GM23338 (cell line): ENCODE data around the gene GJB4. TPM values are rescaled to one million over a fixed set of nuclear protein-coding genes. Genes with fewer than 3 reads are reported as not detected.

ENCODE experiments used
- ATAC-seq: fragments of 200-7000 bp; cut with Tn5 transposase; 3 replicates; pipeline ENCODE4 v1.9.1; 2020
- DNase-seq: peaks from one replicate; pipeline ENCODE4 v3.0.0-alpha.2; 2015; ENCODE audit warnings: low spot score
- H2AFZ ChIP-seq: fragments of 200-600 bp; sonication (generic); 2 replicates; pipeline ENCODE4 v1.8.0; 2016; ENCODE audit warnings: antibody characterized with exemption, mild to moderate bottlenecking, moderate library complexity
- H3F3A ChIP-seq: fragments of 200-600 bp; sonication (generic); replicated peaks from 2 replicates; pipeline ENCODE4 v1.8.0; 2017; ENCODE audit warnings: antibody characterized with exemption, mixed run types, low read depth
- H3K27ac ChIP-seq: fragments of 200-600 bp; sonication (generic); 2 replicates; pipeline ENCODE4 v1.6.1; 2016; ENCODE audit warnings: low read depth
- H3K27me3 ChIP-seq: fragments of 200-600 bp; sonication (generic); 2 replicates; pipeline ENCODE4 v1.8.0; 2016; ENCODE audit warnings: mild to moderate bottlenecking, mixed run types, moderate library complexity; ENCODE audit not compliant: insufficient read depth
- H3K36me3 ChIP-seq: fragments of 200-600 bp; sonication (generic); 2 replicates; pipeline ENCODE4 v1.8.0; 2016; ENCODE audit warnings: mild to moderate bottlenecking; ENCODE audit not compliant: insufficient read depth
- H3K4me1 ChIP-seq: fragments of 200-600 bp; sonication (generic); 2 replicates; pipeline ENCODE4 v1.8.0; 2016; ENCODE audit warnings: mild to moderate bottlenecking, moderate library complexity; ENCODE audit not compliant: insufficient read depth
- H3K4me2 ChIP-seq: fragments of 200-600 bp; sonication (generic); 2 replicates; pipeline ENCODE4 v1.7.1; 2017; ENCODE audit warnings: mixed run types
- H3K4me3 ChIP-seq: fragments of 200-600 bp; sonication (generic); 2 replicates; pipeline ENCODE4 v1.6.1; 2016; ENCODE audit warnings: mixed run types
- H3K79me2 ChIP-seq: fragments of 200-600 bp; sonication (generic); replicated peaks from 2 replicates; pipeline ENCODE4 v1.8.0; 2017; ENCODE audit warnings: mild to moderate bottlenecking; ENCODE audit not compliant: insufficient read depth
- H3K9me2 ChIP-seq: fragments of 200-600 bp; sonication (generic); 2 replicates; pipeline ENCODE4 v1.8.0; 2017; ENCODE audit not compliant: insufficient read depth
- H4K20me1 ChIP-seq: fragments of 200-600 bp; sonication (generic); replicated peaks from 2 replicates; pipeline ENCODE4 v1.8.0; 2017; ENCODE audit warnings: mild to moderate bottlenecking; ENCODE audit not compliant: insufficient read depth
- H3K27ac Mint-ChIP-seq: 2 replicates; pipeline ENCODE4 v1.8.0; 2020; ENCODE audit warnings: inconsistent platforms, mild to moderate bottlenecking, moderate library complexity, mixed read lengths
- H3K27me3 Mint-ChIP-seq: 3 replicates; pipeline ENCODE4 v1.8.0; 2022; ENCODE audit warnings: low read depth, mild to moderate bottlenecking, moderate library complexity, mixed read lengths, inconsistent platforms; ENCODE audit not compliant: insufficient read depth, poor library complexity
- H3K36me3 Mint-ChIP-seq: 3 replicates; pipeline ENCODE4 v1.8.0; 2021; ENCODE audit warnings: low read depth, mild to moderate bottlenecking, inconsistent platforms, moderate library complexity, mixed read lengths
- H3K4me1 Mint-ChIP-seq: 3 replicates; pipeline ENCODE4 v1.8.0; 2020; ENCODE audit warnings: mild to moderate bottlenecking, inconsistent platforms, mixed read lengths
- H3K4me3 Mint-ChIP-seq: 3 replicates; pipeline ENCODE4 v1.8.0; 2021; ENCODE audit warnings: moderate library complexity, mild to moderate bottlenecking, inconsistent platforms, mixed read lengths
- H3K9me3 Mint-ChIP-seq: 3 replicates; pipeline ENCODE4 v1.8.0; 2020; ENCODE audit warnings: moderate library complexity, mild to moderate bottlenecking, inconsistent platforms, mixed read lengths
- CREB1 ChIP-seq: fragments of 250-450 bp; sonication (Bioruptor Pico); IDR thresholded peaks from 2 replicates; pipeline ENCODE4 v1.5.0; 2020; ENCODE audit warnings: low read depth, mild to moderate bottlenecking, moderate library complexity
- ETS1 ChIP-seq: IDR thresholded peaks from 2 replicates; pipeline ENCODE4 v1.6.1; 2016; ENCODE audit warnings: antibody characterized with exemption
- EZH2 ChIP-seq: fragments of 200-600 bp; sonication (generic); IDR thresholded peaks from one replicate; pipeline ENCODE4 v1.8.0; 2017; ENCODE audit warnings: antibody characterized with exemption, mild to moderate bottlenecking, low read depth; ENCODE audit not compliant: unreplicated experiment
- EZH2phosphoT487 ChIP-seq: fragments of 200-600 bp; sonication (generic); IDR thresholded peaks from one replicate; pipeline ENCODE4 v1.8.1; 2018; ENCODE audit warnings: antibody characterized with exemption; ENCODE audit not compliant: unreplicated experiment
- JUNB ChIP-seq: IDR thresholded peaks from one replicate; pipeline ENCODE4 v1.6.1; 2016; ENCODE audit warnings: antibody characterized with exemption; ENCODE audit not compliant: unreplicated experiment
- NANOG ChIP-seq: IDR thresholded peaks from 2 replicates; pipeline ENCODE4 v1.6.1; 2016; ENCODE audit warnings: antibody characterized with exemption, borderline replicate concordance
- POLR2AphosphoS5 ChIP-seq: IDR thresholded peaks from 2 replicates; pipeline ENCODE4 v1.6.1; 2016; ENCODE audit warnings: antibody characterized with exemption, low read depth
- ZNF114 ChIP-seq: fragments of 250-450 bp; sonication (Bioruptor Pico); IDR thresholded peaks from 2 replicates; pipeline ENCODE4 v1.5.0; 2020; ENCODE audit warnings: mild to moderate bottlenecking, moderate library complexity
- ZNF331 ChIP-seq: fragments of 250-450 bp; sonication (Bioruptor Pico); IDR thresholded peaks from 2 replicates; pipeline ENCODE4 v1.5.0; 2020; ENCODE audit warnings: low read depth, mild to moderate bottlenecking, moderate library complexity
- polyA plus RNA-seq: library from polyadenylated mRNA; unstranded; fragments of >200 nt; fragmentation: Nextera tagmentation; extraction: Ambion mirVana; gene quantifications from 2 replicates; pipeline ENCODE4 v1.2.1, GENCODE V29; 2016
- total RNA-seq: library from RNA; depleted of rRNA; stranded (reverse); fragments of >200 nt; shearing (Covaris generic); gene quantifications from 2 replicates; pipeline ENCODE4 v1.2.3, GENCODE V29; 2014
- TF ChIP-seq, protein P1 (sequence below): IDR thresholded peaks from one replicate; pipeline ENCODE4 v1.6.1; 2018; ENCODE audit warnings: antibody characterized with exemption; ENCODE audit not compliant: unreplicated experiment
- TF ChIP-seq, protein P2 (sequence below), 2 experiments: fragments of 200-600 bp in 1 of 2; sonication (generic) in 1 of 2; conservative IDR thresholded peaks; 2 replicates each; pipeline versions ENCODE4 v1.5.1 to v1.6.1; 2016 to 2017; ENCODE audit warnings: antibody characterized with exemption in 2 of 2, low read depth in 2 of 2, mild to moderate bottlenecking in 2 of 2, moderate library complexity in 1 of 2

The GJB4 gene
- total and polyA plus RNA-seq, 2 experiments from 2014 or later, result 0.07 TPM; not detected in 1

DNA sequence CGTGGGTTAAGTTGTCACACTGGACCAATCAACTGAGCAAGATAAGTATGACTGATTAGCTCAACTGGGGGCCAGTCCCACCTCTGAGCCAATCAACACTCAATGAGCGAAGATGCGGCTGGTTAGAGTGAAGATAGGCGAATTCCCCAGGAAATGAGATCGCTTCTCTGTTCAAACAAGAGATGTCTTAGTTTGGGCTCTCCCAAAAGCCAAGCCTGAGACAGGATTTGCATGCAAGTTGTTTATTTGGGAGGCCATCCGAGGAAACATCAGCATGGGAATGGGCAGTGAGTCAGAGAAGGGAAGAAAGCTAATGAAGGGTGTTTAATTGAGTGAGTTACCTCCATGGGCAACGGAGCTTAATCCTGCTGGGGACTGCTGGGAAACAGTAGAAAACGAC is 9.5 kb upstream of the GJB4 start (continued):
- no peak for TF ChIP-seq ZNF331 (CRISPR knock-in tag)
- TF ChIP-seq, protein P1, sequence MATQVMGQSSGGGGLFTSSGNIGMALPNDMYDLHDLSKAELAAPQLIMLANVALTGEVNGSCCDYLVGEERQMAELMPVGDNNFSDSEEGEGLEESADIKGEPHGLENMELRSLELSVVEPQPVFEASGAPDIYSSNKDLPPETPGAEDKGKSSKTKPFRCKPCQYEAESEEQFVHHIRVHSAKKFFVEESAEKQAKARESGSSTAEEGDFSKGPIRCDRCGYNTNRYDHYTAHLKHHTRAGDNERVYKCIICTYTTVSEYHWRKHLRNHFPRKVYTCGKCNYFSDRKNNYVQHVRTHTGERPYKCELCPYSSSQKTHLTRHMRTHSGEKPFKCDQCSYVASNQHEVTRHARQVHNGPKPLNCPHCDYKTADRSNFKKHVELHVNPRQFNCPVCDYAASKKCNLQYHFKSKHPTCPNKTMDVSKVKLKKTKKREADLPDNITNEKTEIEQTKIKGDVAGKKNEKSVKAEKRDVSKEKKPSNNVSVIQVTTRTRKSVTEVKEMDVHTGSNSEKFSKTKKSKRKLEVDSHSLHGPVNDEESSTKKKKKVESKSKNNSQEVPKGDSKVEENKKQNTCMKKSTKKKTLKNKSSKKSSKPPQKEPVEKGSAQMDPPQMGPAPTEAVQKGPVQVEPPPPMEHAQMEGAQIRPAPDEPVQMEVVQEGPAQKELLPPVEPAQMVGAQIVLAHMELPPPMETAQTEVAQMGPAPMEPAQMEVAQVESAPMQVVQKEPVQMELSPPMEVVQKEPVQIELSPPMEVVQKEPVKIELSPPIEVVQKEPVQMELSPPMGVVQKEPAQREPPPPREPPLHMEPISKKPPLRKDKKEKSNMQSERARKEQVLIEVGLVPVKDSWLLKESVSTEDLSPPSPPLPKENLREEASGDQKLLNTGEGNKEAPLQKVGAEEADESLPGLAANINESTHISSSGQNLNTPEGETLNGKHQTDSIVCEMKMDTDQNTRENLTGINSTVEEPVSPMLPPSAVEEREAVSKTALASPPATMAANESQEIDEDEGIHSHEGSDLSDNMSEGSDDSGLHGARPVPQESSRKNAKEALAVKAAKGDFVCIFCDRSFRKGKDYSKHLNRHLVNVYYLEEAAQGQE, result no peak
- no peak for TF ChIP-seq EZH2phosphoT487
- no peak for TF ChIP-seq ETS1
- TF ChIP-seq CREB1 (CRISPR knock-in tag), result no peak
- no peak for TF ChIP-seq NANOG
- no peak for TF ChIP-seq ZNF114 (CRISPR knock-in tag)
- TF ChIP-seq EZH2, result no peak

- no peak overlapping the region for H3K4me2 ChIP-seq
- peak overlapping the region; percentile 5; the same call in 1 of the 2 replicates for H2AFZ ChIP-seq
- ATAC-seq, result no peak
- H3K36me3 ChIP-seq, result no peaks in the 10 kb centered on the region
- 0 out of 2 replicates have a peak, but pooled peaks cover 3% of the 10 kb centered on the region for H3K4me1 ChIP-seq
- H3K27ac Mint-ChIP-seq, result no peak overlapping the region
- no peaks in the 10 kb centered on the region for H4K20me1 ChIP-seq
- no peaks in the 10 kb centered on the region for H3K36me3 Mint-ChIP-seq
- H3K4me3 ChIP-seq, result no peak overlapping the region
- H3K9me3 Mint-ChIP-seq, result no peaks in the 10 kb centered on the region
- H3K79me2 ChIP-seq, result no peaks in the 10 kb centered on the region
- no peak overlapping the region for H3K4me3 Mint-ChIP-seq
- 0 out of 2 replicates have a peak, but pooled peaks cover 4% of the 10 kb centered on the region for H3K9me2 ChIP-seq
- H3K27me3 Mint-ChIP-seq, result peaks cover 4% of the 10 kb centered on the region
- peaks cover 17% of the 10 kb centered on the region; the same call in 2 of the 3 replicates for H3K4me1 Mint-ChIP-seq
- no peaks in the 10 kb centered on the region for H3K27me3 ChIP-seq
- no peak overlapping the region for H3K27ac ChIP-seq
- DNase-seq, result no peak
- no peaks in the 10 kb centered on the region for H3F3A ChIP-seq
- no peak for TF ChIP-seq ETS1
- no peak for TF ChIP-seq ZNF331 (CRISPR knock-in tag)
- TF ChIP-seq POLR2AphosphoS5, result no peak
- TF ChIP-seq NANOG, result no peak
- no peak for TF ChIP-seq ZNF114 (CRISPR knock-in tag)
- TF ChIP-seq, protein P2, sequence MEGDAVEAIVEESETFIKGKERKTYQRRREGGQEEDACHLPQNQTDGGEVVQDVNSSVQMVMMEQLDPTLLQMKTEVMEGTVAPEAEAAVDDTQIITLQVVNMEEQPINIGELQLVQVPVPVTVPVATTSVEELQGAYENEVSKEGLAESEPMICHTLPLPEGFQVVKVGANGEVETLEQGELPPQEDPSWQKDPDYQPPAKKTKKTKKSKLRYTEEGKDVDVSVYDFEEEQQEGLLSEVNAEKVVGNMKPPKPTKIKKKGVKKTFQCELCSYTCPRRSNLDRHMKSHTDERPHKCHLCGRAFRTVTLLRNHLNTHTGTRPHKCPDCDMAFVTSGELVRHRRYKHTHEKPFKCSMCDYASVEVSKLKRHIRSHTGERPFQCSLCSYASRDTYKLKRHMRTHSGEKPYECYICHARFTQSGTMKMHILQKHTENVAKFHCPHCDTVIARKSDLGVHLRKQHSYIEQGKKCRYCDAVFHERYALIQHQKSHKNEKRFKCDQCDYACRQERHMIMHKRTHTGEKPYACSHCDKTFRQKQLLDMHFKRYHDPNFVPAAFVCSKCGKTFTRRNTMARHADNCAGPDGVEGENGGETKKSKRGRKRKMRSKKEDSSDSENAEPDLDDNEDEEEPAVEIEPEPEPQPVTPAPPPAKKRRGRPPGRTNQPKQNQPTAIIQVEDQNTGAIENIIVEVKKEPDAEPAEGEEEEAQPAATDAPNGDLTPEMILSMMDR (conservative IDR thresholded peaks at IDR 0.05; ENCODE audit: low read depth in 2 of 2), result no peak
- no peak for TF ChIP-seq CREB1 (CRISPR knock-in tag)
- TF ChIP-seq EZH2, result no peak
- no peak for TF ChIP-seq EZH2phosphoT487
- TF ChIP-seq JUNB, result no peak
These were observed 8.9 kb upstream of the GJB4 start for GRCh38 chr1:34750610-34751009.
